Gastrocnemius medialis (tissue), 4 donors: ENCODE data around the gene SAMD4B. TPM values are rescaled to one million over a fixed set of nuclear protein-coding genes. Genes with fewer than 3 reads are reported as not detected.

ENCODE experiments used
- ATAC-seq, 2 donors: fragments of 150-250 bp; one replicate each; pipeline ENCODE4 v1.9.1; 2016
- DNase-seq, 2 donors: peaks; one replicate each; pipeline ENCODE4 v3.0.0-alpha.2; 2019
- H3K27ac ChIP-seq, 4 donors: fragments of 200-600 bp; sonication (generic); 1 replicate in 1 of 4; 2 replicates in 3 of 4; pipeline ENCODE4 v1.5.1; 2016 to 2018; ENCODE audit warnings: mild to moderate bottlenecking in 2 of 4, moderate library complexity in 1 of 4
- H3K27me3 ChIP-seq, 3 donors: fragments of 200-600 bp; sonication (generic) in 2 of 3; 1 replicate in 1 of 3; 2 replicates in 2 of 3; pipeline versions ENCODE4 v1.5.1 to v1.6.0; 2016 to 2019; ENCODE audit warnings: mild to moderate bottlenecking in 1 of 3, moderate library complexity in 1 of 3
- H3K36me3 ChIP-seq, 2 donors: fragments of 200-600 bp; sonication (generic) in 1 of 2; one replicate each; pipeline ENCODE4 v1.5.1; 2017 to 2018
- H3K4me1 ChIP-seq, 2 donors: fragments of 200-600 bp; sonication (generic) in 1 of 2; one replicate each; pipeline ENCODE4 v1.5.1; 2016 to 2017; ENCODE audit warnings: mild to moderate bottlenecking in 2 of 2
- H3K4me3 ChIP-seq, 4 donors: fragments of 200-600 bp; sonication (generic) in 3 of 4; 1 replicate in 1 of 4; 2 replicates in 3 of 4; pipeline ENCODE4 v1.5.1; 2016 to 2019; ENCODE audit warnings: mild to moderate bottlenecking in 2 of 4
- H3K9me3 ChIP-seq, 3 donors: fragments of 200-600 bp; sonication (generic) in 2 of 3; 1 replicate in 1 of 3; 2 replicates in 2 of 3; pipeline ENCODE4 v1.5.1; 2016 to 2019
- CTCF ChIP-seq, 5 experiments: fragments of 450-650 bp in 3 of 5; fragments of 200-600 bp in 2 of 5; sonication (generic) in 2 of 5; IDR thresholded peaks in 4 of 5; conservative IDR thresholded peaks in 1 of 5; 1 replicate in 4 of 5; 2 replicates in 1 of 5; pipeline ENCODE4 v1.5.1; 2016 to 2019; ENCODE audit warnings: antibody characterized with exemption in 5 of 5, mild to moderate bottlenecking in 3 of 5, moderate library complexity in 3 of 5
- POLR2A ChIP-seq, 2 donors: fragments of 450-650 bp; IDR thresholded peaks; one replicate each; pipeline ENCODE4 v1.6.1; 2017; ENCODE audit warnings: antibody characterized with exemption in 2 of 2, mild to moderate bottlenecking in 2 of 2, moderate library complexity in 2 of 2
- in situ Hi-C, 4 donors: fragments of 200-750 bp; cut with MboI; loops; one replicate each; pipeline versions ENCODE4 v1.15.0 to v1.8.0; 2017; ENCODE audit warnings: low sequenced_read_pairs in 4 of 4
- intact Hi-C: fragments of 100-400 bp; cut with DNase I; formaldehyde crosslinking; loops from one replicate; pipeline ENCODE4 v1.15.1; 2023; ENCODE audit warnings: low total_unique reads
- total RNA-seq, 4 donors: library from RNA; depleted of rRNA; stranded (reverse); fragments of >200 nt; gene quantifications; one replicate each; pipeline versions ENCODE4 v1.1.0 to v1.2.3, GENCODE V29; 2016

Gene SAMD4B
- total RNA-seq, 4 donors from 2014 or later: 30.9 to 63.7 (median 59.2) TPM

GRCh38 chr19:39356073-39356472, 13.9 kb downstream of the SAMD4B start:
- no peaks in the 10 kb centered on the region for H3K27me3 ChIP-seq
- no peak overlapping the region for H3K27ac ChIP-seq
- intact Hi-C loops: no loop called here
- peaks cover 0 to 11% of the 10 kb centered on the region in 2 donors for H3K4me1 ChIP-seq
- no peak for DNase-seq
- no peaks in the 10 kb centered on the region for H3K9me3 ChIP-seq
- H3K4me3 ChIP-seq: no peak overlapping the region
- no peak for ATAC-seq
- peaks cover 4 to 82% of the 10 kb centered on the region in 2 donors for H3K36me3 ChIP-seq
- no peak for TF ChIP-seq CTCF (IDR thresholded peaks at IDR 0.05 in 4 of 5, conservative IDR thresholded peaks at IDR 0.05 in 1 of 5)
- no peak for TF ChIP-seq POLR2A (IDR thresholded peaks at IDR 0.05)
- in situ Hi-C loops: no loop called here

- H3K9me3 ChIP-seq: no peaks in the 10 kb centered on the region
- no peak for ATAC-seq
- no peak overlapping the region for H3K27ac ChIP-seq
- no peak for DNase-seq
- intact Hi-C loops: no loop called here
- peaks cover 4 to 86% of the 10 kb centered on the region in 2 donors for H3K36me3 ChIP-seq
- TF ChIP-seq CTCF (IDR thresholded peaks at IDR 0.05 in 4 of 5, conservative IDR thresholded peaks at IDR 0.05 in 1 of 5): no peak
- no peak for TF ChIP-seq POLR2A (IDR thresholded peaks at IDR 0.05)
- H3K4me1 ChIP-seq: peaks cover 0 to 6% of the 10 kb centered on the region in 2 donors
- H3K4me3 ChIP-seq: no peak overlapping the region
- in situ Hi-C loops: no loop called here
- H3K27me3 ChIP-seq: no peaks in the 10 kb centered on the region
Measured at GRCh38 chr19:39356647-39357046, 14.4 kb downstream of the SAMD4B start.

GRCh38 chr19:39359026-39359425, 16.8 kb downstream of the SAMD4B start:
- Histone ChIP-seq H3K4me3 (no peak overlapping the region), H3K27ac (no peak overlapping the region), H3K4me1 (peaks cover 23 to 24% of the 10 kb centered on the region in 2 donors), H3K9me3 (no peaks in the 10 kb centered on the region), H3K36me3 (peaks cover 4 to 80% of the 10 kb centered on the region in 2 donors), H3K27me3 (no peaks in the 10 kb centered on the region)
- TF ChIP-seq POLR2A (IDR thresholded peaks at IDR 0.05) (no peak), CTCF (IDR thresholded peaks at IDR 0.05 in 4 of 5, conservative IDR thresholded peaks at IDR 0.05 in 1 of 5) (no peak)
- in situ Hi-C loops (no loop called here), intact Hi-C loops (no loop called here)
- ATAC-seq (no peak), DNase-seq (no peak)

GRCh38 chr19:39360599-39360998, 18.4 kb downstream of the SAMD4B start:
- no peaks in the 10 kb centered on the region for H3K9me3 ChIP-seq
- H3K27me3 ChIP-seq: no peaks in the 10 kb centered on the region
- TF ChIP-seq POLR2A (IDR thresholded peaks at IDR 0.05): no peak
- no peak for TF ChIP-seq CTCF (IDR thresholded peaks at IDR 0.05 in 4 of 5, conservative IDR thresholded peaks at IDR 0.05 in 1 of 5)
- DNase-seq (no peak), ATAC-seq (no peak)
- in situ Hi-C loops (no loop called here), intact Hi-C loops (no loop called here)
- peaks cover 38% of the 10 kb centered on the region in 2 donors for H3K4me1 ChIP-seq
- H3K4me3 ChIP-seq: no peak overlapping the region
- H3K36me3 ChIP-seq: peaks cover 4 to 64% of the 10 kb centered on the region in 2 donors
- no peak overlapping the region for H3K27ac ChIP-seq
